Upper lobe of left lung (tissue), 6 donors: ENCODE measurements around the gene NOVA1. TPM values are rescaled to one million over a fixed set of nuclear protein-coding genes. Genes with fewer than 3 reads are reported as not detected.
A peak's percentile ranks its signal among the peaks of the same experiment; 100 is the strongest.
"Not testable (repeated sequence)": the region's sequence is repeated elsewhere in the genome, so short reads cannot be mapped to it uniquely, and the experiment has no call there.

Source experiments
- ATAC-seq, 2 donors: fragments of 200-7000 bp; cut with Tn5 transposase; one replicate each; pipeline ENCODE4 v1.9.1; 2022; ENCODE audit warnings: mild to moderate bottlenecking in 2 of 2, moderate library complexity in 2 of 2; ENCODE audit not compliant: low FRiP score in 2 of 2
- DNase-seq, 2 donors: peaks; one replicate each; pipeline ENCODE4 v3.0.0-alpha.2; 2019 to 2020
- H3K27ac ChIP-seq, 4 donors: fragments of 200-600 bp; sonication (generic); one replicate each; pipeline ENCODE4 v1.5.1; 2016 to 2019
- H3K27me3 ChIP-seq, 4 donors: fragments of 200-600 bp; sonication (generic); one replicate each; pipeline ENCODE4 v1.5.1; 2017 to 2019
- H3K36me3 ChIP-seq, 4 donors: fragments of 200-600 bp; sonication (generic); one replicate each; pipeline ENCODE4 v1.5.1; 2016 to 2019
- H3K4me1 ChIP-seq, 4 donors: fragments of 200-600 bp; sonication (generic); one replicate each; pipeline ENCODE4 v1.5.1; 2018 to 2019
- H3K4me3 ChIP-seq, 4 donors: fragments of 200-600 bp; sonication (generic); one replicate each; pipeline ENCODE4 v1.5.1; 2017 to 2019; ENCODE audit warnings: mild to moderate bottlenecking in 2 of 4, moderate library complexity in 1 of 4
- H3K9me3 ChIP-seq, 4 donors: fragments of 200-600 bp; sonication (generic); one replicate each; pipeline ENCODE4 v1.5.1; 2018 to 2019
- CTCF ChIP-seq, 6 experiments: fragments of 450-650 bp in 4 of 6; fragments of 200-600 bp in 2 of 6; sonication (generic) in 2 of 6; IDR thresholded peaks; one replicate each; pipeline ENCODE4 v1.5.1; 2016 to 2019; ENCODE audit warnings: antibody characterized with exemption in 6 of 6
- EP300 ChIP-seq, 4 donors: sonication (generic); formaldehyde crosslinking; IDR thresholded peaks; one replicate each; pipeline ENCODE4 v1.5.1; 2017; ENCODE audit warnings: antibody characterized with exemption in 4 of 4, control low read depth in 2 of 4
- POLR2A ChIP-seq, 4 donors: fragments of 450-650 bp; IDR thresholded peaks; one replicate each; pipeline ENCODE4 v1.5.1; 2016 to 2017; ENCODE audit warnings: antibody characterized with exemption in 4 of 4, mild to moderate bottlenecking in 2 of 4
- POLR2AphosphoS5 ChIP-seq, 2 donors: sonication (generic); formaldehyde crosslinking; IDR thresholded peaks; one replicate each; pipeline ENCODE4 v1.5.1; 2017; ENCODE audit warnings: antibody characterized with exemption in 2 of 2
- WGBS, 2 donors: methylation state at CpG; one replicate each; pipeline ENCODE4 v1.1.5; 2017 to 2018; 5-methylcytosine and 5-hydroxymethylcytosine counted together
- total RNA-seq, 6 donors: library from RNA; depleted of rRNA in 4 of 6; stranded (reverse); fragments of >200 nt in 4 of 6; gene quantifications; one replicate each; pipeline versions ENCODE4 v1.1.0 to v1.2.1, GENCODE V29; 2016 to 2021
- donor health status: DM: no; HTN: no; CAD: no; lungs with moderate emphysema.
- donor health status: DM: no; HTN: yes; CAD: no; lungs with severe emphysema.

Gene NOVA1
- total RNA-seq, result 1 to 10 TPM in 5 of 6 donors, under 1 TPM in 1; 0.67 to 3.1 (median 2.0) TPM

GRCh38 chr14:26597589-26598080, at the start of gene NOVA1:
NOVA1 (minus strand) TSS chr14:26598033; CDS start chr14:26597436, 597 bp downstream.
- H3K36me3 ChIP-seq, result no peaks in the 10 kb centered on the region
- H3K4me1 ChIP-seq, result peaks cover 0 to 8% (median 1%) of the 10 kb centered on the region in 4 donors
- H3K9me3 ChIP-seq, result no peaks in the 10 kb centered on the region
- DNase-seq, result peak in 1 of 2 donors; percentile 88
- TF ChIP-seq CTCF (IDR thresholded peaks at IDR 0.05), result no peak
- no peak for TF ChIP-seq EP300 (IDR thresholded peaks at IDR 0.05)
- peak within 1 kb of the TSS; percentile 40 to 66 (median 58) for H3K4me3 ChIP-seq
- 1 to 5% methylated on average over 26 to 32 of the region's 36 CpGs for WGBS, 2 donors
- peak; percentile 63 to 76 for ATAC-seq
- H3K27ac ChIP-seq, result peak within 1 kb of the TSS in 2 of 4 donors; percentile 67 to 76
- H3K27me3 ChIP-seq, result no peaks in the 10 kb centered on the region

- H3K27me3 ChIP-seq, DNase-seq, ATAC-seq, H3K27ac ChIP-seq, H3K9me3 ChIP-seq, H3K36me3 ChIP-seq, H3K4me3 ChIP-seq, H3K4me1 ChIP-seq: not testable (repeated sequence)
- WGBS, 2 donors, result 97% methylated on average over 5 of the region's 5 CpGs; no CpG with 5 or more reads in 1 of the 2 donors
These were observed 47.2 kb upstream of the NOVA1 start for GRCh38 chr14:26645057-26645456.

GRCh38 chr14:26636561-26636960, 38.7 kb upstream of the NOVA1 start:
- WGBS, 2 donors, result 45 to 47% methylated on average over 5 of the region's 5 CpGs
- DNase-seq, result no peak

GRCh38 chr14:26634946-26635345, 37.1 kb upstream of the NOVA1 start:
- H3K27ac ChIP-seq, H3K4me1 ChIP-seq, H3K36me3 ChIP-seq, H3K4me3 ChIP-seq, H3K27me3 ChIP-seq, ATAC-seq, H3K9me3 ChIP-seq: not testable (repeated sequence)
- DNase-seq, result peak in 1 of 2 donors; percentile 56
- WGBS, 2 donors, result 93 to 94% methylated on average over 25 of the region's 25 CpGs

More at GRCh38 chr14:26636561-26636960, 38.7 kb upstream of the NOVA1 start:
- Histone ChIP-seq H3K4me1 (no peaks in the 10 kb centered on the region), H3K27me3 (no peaks in the 10 kb centered on the region), H3K27ac (no peak overlapping the region), H3K9me3 (peaks cover 0 to 3% (median 0%) of the 10 kb centered on the region in 4 donors), H3K4me3 (no peak overlapping the region), H3K36me3 (no peaks in the 10 kb centered on the region)
- ATAC-seq, result no peak
- TF ChIP-seq POLR2A (IDR thresholded peaks at IDR 0.05), result no peak

GRCh38 chr14:26626256-26626655, 28.4 kb upstream of the NOVA1 start:
- H3K4me1 ChIP-seq, result no peaks in the 10 kb centered on the region
- no peak overlapping the region for H3K4me3 ChIP-seq
- no peaks in the 10 kb centered on the region for H3K36me3 ChIP-seq
- H3K27me3 ChIP-seq, result no peaks in the 10 kb centered on the region
- DNase-seq (no peak), ATAC-seq (no peak)
- no peak for TF ChIP-seq EP300 (IDR thresholded peaks at IDR 0.05)
- no peak for TF ChIP-seq CTCF (IDR thresholded peaks at IDR 0.05)
- no peak for TF ChIP-seq POLR2AphosphoS5 (IDR thresholded peaks at IDR 0.05)
- TF ChIP-seq POLR2A (IDR thresholded peaks at IDR 0.05), result no peak
- no peaks in the 10 kb centered on the region for H3K9me3 ChIP-seq
- no peak overlapping the region for H3K27ac ChIP-seq

GRCh38 chr14:26622611-26623010, 24.8 kb upstream of the NOVA1 start:
- H3K36me3 ChIP-seq, result no peaks in the 10 kb centered on the region
- H3K27me3 ChIP-seq, result no peaks in the 10 kb centered on the region
- H3K4me3 ChIP-seq, result no peak overlapping the region
- no peak for ATAC-seq
- no peaks in the 10 kb centered on the region for H3K9me3 ChIP-seq
- no peak overlapping the region for H3K27ac ChIP-seq
- 82 to 93% methylated on average over 1 of the region's 1 CpG for WGBS, 2 donors
- no peaks in the 10 kb centered on the region for H3K4me1 ChIP-seq
- TF ChIP-seq POLR2A (IDR thresholded peaks at IDR 0.05) (no peak), EP300 (IDR thresholded peaks at IDR 0.05) (no peak), CTCF (IDR thresholded peaks at IDR 0.05) (no peak)
- DNase-seq, result no peak
